NCI-H345 treated with DMSO at 0.1 percent for 48 hours (cell line): ENCODE results near the gene SH3YL1.
"Not testable (repeated sequence)": the region's sequence is repeated elsewhere in the genome, so short reads cannot be mapped to it uniquely, and the experiment has no call there.

Source experiments
- DNase-seq: peaks from one replicate; lab custom pipeline; 2025; ENCODE audit not compliant: unreplicated experiment; lab: John Stamatoyannopoulos, UW

SH3YL1 gene

GRCh38 chr2:184695-185094, 79.1 kb downstream of the SH3YL1 start:
- no peak for DNase-seq

GRCh38 chr2:182509-183122, 81.2 kb downstream of the SH3YL1 start:
- no peak for DNase-seq

- no peak for DNase-seq
Observed at GRCh38 chr2:180311-180710, 83.5 kb downstream of the SH3YL1 start.

GRCh38 chr2:179886-180285, 83.9 kb downstream of the SH3YL1 start:
- no peak for DNase-seq

GRCh38 chr2:177733-178132, 86.1 kb downstream of the SH3YL1 start:
- DNase-seq, result peak; percentile 13

GRCh38 chr2:176917-177316, 86.9 kb downstream of the SH3YL1 start:
- DNase-seq, result no peak

GRCh38 chr2:175880-176820, 87.7 kb downstream of the SH3YL1 start:
- DNase-seq, result no peak

GRCh38 chr2:175161-175786, 88.6 kb downstream of the SH3YL1 start:
- no peak for DNase-seq

- DNase-seq, result not testable (repeated sequence)
Observed at GRCh38 chr2:172120-172519, 91.7 kb downstream of the SH3YL1 start.

GRCh38 chr2:169741-170140, 94.1 kb downstream of the SH3YL1 start:
- DNase-seq, result no peak
